Activated naive CD8-positive, alpha-beta T cell treated with anti-CD3 and anti-CD28 coated beads for 36 hours (primary cell): ENCODE results near the gene MAGI1. TPM values are rescaled to one million over a fixed set of nuclear protein-coding genes. Genes with fewer than 3 reads are reported as not detected.
A peak's percentile ranks its signal among the peaks of the same experiment; 100 is the strongest.

Source experiments
- DNase-seq: peaks from one replicate; pipeline ENCODE4 v3.0.0; 2021
- H3K27ac Mint-ChIP-seq: one replicate; pipeline ENCODE4 v1.8.0; 2022; ENCODE audit warnings: mild to moderate bottlenecking, moderate library complexity, mixed read lengths
- H3K27me3 Mint-ChIP-seq: one replicate; pipeline ENCODE4 v1.8.0; 2022; ENCODE audit warnings: mild to moderate bottlenecking, mixed read lengths
- H3K36me3 Mint-ChIP-seq: one replicate; pipeline ENCODE4 v1.8.0; 2021; ENCODE audit warnings: mild to moderate bottlenecking, mixed read lengths
- H3K4me1 Mint-ChIP-seq: one replicate; pipeline ENCODE4 v1.8.0; 2021; ENCODE audit warnings: mixed read lengths
- H3K4me3 Mint-ChIP-seq: one replicate; pipeline ENCODE4 v1.8.0; 2022; ENCODE audit warnings: mild to moderate bottlenecking, moderate library complexity, mixed read lengths
- H3K9me3 Mint-ChIP-seq: one replicate; pipeline ENCODE4 v1.8.0; 2022; ENCODE audit warnings: mixed read lengths
- total RNA-seq, 2 experiments: library from RNA; stranded (reverse); gene quantifications; one replicate each; pipeline ENCODE4 v1.2.3, GENCODE V29; 2021

The MAGI1 gene
- total RNA-seq, 2 experiments from 2014 or later, result 0.12 to 0.16 TPM

DNA sequence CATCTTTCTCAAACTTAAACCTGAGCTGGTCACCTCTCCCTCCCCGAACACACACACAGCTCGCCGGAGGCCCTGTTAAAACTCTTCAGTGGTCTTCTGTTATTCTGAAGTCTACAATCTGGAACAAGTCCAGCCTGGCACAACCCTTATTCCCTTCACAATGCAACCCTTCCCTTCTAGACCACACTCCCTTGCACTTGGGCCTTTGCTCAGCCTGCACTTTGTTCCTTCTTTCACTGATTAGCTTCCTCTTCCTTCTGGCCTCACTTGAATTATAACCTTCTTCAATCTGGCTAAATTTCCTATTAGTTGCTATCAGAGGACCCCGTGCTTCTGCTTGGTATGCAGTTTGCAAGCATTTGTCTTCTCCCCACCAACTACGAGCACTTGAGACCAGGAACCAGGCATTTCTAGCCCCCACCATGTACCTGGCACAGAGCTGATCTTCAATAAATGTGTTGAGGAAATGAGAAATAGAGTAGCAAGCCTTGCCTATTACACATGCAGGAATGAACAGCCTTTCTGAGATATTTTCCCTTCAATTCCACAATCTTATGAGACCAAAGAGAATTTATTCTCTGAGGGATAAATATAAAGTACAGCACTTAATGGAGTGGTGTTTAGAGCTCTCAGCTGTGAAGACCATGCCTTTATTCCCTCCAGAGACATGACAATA, 687.8 kb downstream of the MAGI1 start:
- H3K36me3 Mint-ChIP-seq, result no peaks in the 10 kb centered on the region
- no peaks in the 10 kb centered on the region for H3K9me3 Mint-ChIP-seq
- H3K27me3 Mint-ChIP-seq, result peaks cover 13% of the 10 kb centered on the region
- H3K4me1 Mint-ChIP-seq, result no peaks in the 10 kb centered on the region
- no peak for DNase-seq
- no peak overlapping the region for H3K27ac Mint-ChIP-seq
- no peak overlapping the region for H3K4me3 Mint-ChIP-seq

DNA sequence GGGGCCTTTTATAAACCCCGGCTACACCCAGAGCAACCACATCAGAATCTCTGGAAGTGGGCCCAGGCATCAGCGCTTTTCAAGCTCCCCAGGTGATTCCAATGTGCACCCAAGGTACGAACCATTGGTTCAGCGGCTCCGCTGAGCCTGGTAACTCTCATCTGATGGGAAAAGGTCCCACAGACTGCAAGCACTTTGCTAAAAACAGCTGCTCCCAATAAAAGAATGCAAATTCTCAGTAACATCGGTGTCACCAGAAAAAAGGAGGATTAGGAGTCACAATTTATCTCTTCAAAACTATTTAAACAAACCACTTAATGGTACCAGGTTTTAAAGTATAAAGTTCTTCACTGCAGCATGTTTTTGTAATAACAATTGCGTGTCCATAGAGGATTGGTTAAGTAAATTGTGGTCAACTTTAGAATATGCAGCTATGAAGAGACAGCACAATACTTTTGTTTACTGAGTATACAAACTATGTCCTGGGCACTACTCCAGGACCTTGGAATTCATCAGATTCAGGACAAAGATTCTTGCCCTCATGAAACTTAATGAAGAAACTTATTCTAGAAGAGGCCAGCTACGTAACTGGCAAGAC, 690.2 kb downstream of the MAGI1 start:
- H3K9me3 Mint-ChIP-seq, result no peaks in the 10 kb centered on the region
- no peaks in the 10 kb centered on the region for H3K4me1 Mint-ChIP-seq
- H3K27me3 Mint-ChIP-seq, result no peaks in the 10 kb centered on the region
- H3K4me3 Mint-ChIP-seq, result no peak overlapping the region
- no peaks in the 10 kb centered on the region for H3K36me3 Mint-ChIP-seq
- DNase-seq, result no peak
- no peak overlapping the region for H3K27ac Mint-ChIP-seq

DNA sequence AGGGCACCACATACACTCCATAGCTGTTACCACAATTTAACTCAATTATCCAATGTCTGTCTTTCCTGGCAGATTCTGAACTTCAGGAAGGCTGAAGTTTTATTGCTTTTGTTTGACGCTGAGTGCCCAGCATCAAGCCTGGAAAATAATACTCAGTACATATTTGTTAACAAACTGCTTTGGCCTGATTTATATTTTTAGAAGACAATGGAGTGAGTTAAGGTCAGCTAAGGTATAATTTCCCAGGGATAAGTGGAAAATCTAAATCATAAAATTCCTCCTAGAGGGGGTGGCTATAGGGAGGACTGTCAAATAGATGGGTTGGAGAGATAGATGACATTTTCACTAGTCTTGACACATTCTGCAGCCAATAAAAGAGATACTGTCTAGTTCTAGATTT, 691.6 kb downstream of the MAGI1 start:
- Mint-ChIP-seq H3K9me3 (peaks cover 3% of the 10 kb centered on the region), H3K36me3 (no peaks in the 10 kb centered on the region), H3K4me1 (no peaks in the 10 kb centered on the region)

DNA sequence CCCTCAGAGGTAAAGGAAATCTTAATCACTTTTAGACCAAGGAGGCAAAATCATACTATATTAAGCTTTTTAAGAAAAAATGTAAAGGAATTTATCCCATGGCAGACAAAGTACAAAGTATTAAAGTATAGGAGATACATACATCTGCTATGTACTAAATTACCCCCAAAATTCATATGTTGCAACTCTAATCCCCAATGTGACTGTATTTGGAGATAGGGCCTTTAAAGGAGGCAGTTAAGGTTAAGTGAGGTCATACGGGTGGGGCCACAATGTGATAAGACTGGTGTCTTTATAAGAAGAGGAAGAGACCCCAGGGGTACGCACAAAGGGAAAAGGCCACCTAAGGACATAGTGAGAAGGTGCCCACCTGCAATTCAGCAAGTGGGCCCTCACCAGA, 693.9 kb downstream of the MAGI1 start:
- no peaks in the 10 kb centered on the region for H3K36me3 Mint-ChIP-seq
- H3K27me3 Mint-ChIP-seq, result no peaks in the 10 kb centered on the region
- H3K4me1 Mint-ChIP-seq, result no peaks in the 10 kb centered on the region
- no peak overlapping the region for H3K27ac Mint-ChIP-seq
- H3K9me3 Mint-ChIP-seq, result peaks cover 3% of the 10 kb centered on the region
- H3K4me3 Mint-ChIP-seq, result no peak overlapping the region
- no peak for DNase-seq

More for the DNA sequence above, 691.6 kb downstream of the MAGI1 start:
- Mint-ChIP-seq H3K4me3 (no peak overlapping the region), H3K27me3 (no peaks in the 10 kb centered on the region), H3K27ac (no peak overlapping the region)
- DNase-seq, result no peak

DNA sequence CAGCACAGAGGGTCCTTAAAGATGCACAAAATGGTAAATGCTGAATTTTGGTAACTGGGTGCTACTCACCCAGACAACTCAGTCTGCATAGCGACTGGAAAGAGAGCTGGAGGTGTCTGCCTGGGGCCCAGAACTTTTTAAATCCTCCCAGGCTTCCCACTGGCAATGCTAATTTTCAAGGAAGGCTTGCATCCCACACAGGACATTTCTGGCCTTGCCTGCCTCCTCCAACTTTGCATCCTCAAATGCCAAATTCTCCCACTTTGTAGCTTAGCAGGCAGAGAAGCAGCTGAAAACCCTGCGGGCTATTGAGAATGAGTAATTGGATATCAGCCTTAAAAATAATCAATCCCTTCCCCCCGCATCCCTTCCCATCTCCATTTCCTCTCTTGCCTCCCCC, 694.3 kb downstream of the MAGI1 start:
- Mint-ChIP-seq H3K27me3 (no peaks in the 10 kb centered on the region), H3K4me3 (no peak overlapping the region), H3K4me1 (no peaks in the 10 kb centered on the region), H3K9me3 (peaks cover 3% of the 10 kb centered on the region), H3K27ac (no peak overlapping the region), H3K36me3 (no peaks in the 10 kb centered on the region)
- DNase-seq, result no peak

DNA sequence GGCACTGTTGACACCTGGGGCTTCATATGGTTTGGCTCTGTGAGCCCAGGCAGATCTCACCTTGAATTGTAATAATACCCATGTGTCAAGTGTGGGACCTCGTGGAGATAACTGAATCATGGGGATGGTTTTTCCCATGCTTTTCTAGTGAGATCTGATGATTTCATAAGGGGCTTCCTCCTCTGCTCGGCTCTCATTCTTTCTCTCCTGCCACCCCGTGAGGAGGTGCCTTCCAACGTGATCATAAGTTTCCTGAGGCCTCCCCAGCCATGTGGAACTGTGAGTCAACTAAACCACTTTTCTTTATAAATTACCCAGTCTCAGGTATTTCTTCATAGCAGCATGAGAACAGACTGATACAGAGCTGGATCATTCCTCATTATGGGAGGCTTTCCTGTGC, 695.0 kb downstream of the MAGI1 start:
- no peak overlapping the region for H3K27ac Mint-ChIP-seq
- H3K4me1 Mint-ChIP-seq, result no peaks in the 10 kb centered on the region
- H3K36me3 Mint-ChIP-seq, result no peaks in the 10 kb centered on the region
- no peak for DNase-seq
- no peaks in the 10 kb centered on the region for H3K27me3 Mint-ChIP-seq
- no peak overlapping the region for H3K4me3 Mint-ChIP-seq
- H3K9me3 Mint-ChIP-seq, result peaks cover 3% of the 10 kb centered on the region

DNA sequence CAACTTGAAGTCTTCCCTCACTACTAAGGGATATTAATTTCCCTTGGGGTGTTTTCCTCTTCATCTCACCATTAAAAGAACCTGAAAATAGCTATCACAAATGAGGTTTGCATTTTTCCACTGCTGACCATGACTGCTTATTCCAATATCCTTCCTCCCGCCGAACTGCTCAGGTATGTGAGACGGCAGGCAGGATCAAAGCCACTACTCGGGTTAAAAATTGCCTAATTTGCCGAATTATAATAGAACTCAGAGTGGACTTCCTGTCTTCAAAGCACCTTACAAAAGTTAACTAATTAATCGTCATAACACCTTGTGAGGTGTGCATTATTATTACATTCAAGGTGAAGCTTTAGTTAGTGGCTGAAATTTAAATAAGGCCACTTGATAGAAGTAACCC, 695.7 kb downstream of the MAGI1 start:
- no peak for DNase-seq
- no peaks in the 10 kb centered on the region for H3K27me3 Mint-ChIP-seq
- no peaks in the 10 kb centered on the region for H3K4me1 Mint-ChIP-seq
- H3K27ac Mint-ChIP-seq, result no peak overlapping the region
- H3K9me3 Mint-ChIP-seq, result peaks cover 3% of the 10 kb centered on the region
- H3K4me3 Mint-ChIP-seq, result no peak overlapping the region
- H3K36me3 Mint-ChIP-seq, result no peaks in the 10 kb centered on the region

DNA sequence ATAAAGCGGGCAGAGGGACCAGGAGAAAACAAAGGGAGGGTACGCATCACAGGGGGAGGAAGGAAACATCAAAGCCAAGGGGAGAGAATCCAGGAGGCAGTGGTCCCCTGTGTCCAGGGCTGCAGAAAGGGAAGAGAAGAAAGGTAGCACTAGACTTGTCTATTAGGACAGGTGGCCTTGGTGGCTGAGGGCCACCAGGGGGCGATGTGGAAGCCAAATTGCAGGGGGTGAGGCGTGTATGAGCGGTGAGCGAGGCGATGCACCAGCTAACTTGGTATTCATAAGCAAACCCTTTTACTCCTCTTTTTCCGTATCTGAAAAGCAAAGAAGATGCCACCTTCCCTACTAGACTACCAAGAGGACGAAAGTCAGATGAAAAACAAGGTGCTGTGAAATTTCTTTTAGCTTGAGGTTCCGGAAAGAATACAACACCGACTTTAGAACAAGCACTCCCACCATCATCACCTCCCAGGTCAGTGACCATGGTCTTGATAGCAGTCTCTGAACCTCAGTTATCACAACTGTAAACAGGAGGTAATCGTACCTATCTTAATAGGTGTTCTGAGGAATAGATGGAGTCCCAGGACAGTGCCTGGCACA, 696.5 kb downstream of the MAGI1 start:
- no peak overlapping the region for H3K4me3 Mint-ChIP-seq
- H3K27me3 Mint-ChIP-seq, result no peaks in the 10 kb centered on the region
- no peak overlapping the region for H3K27ac Mint-ChIP-seq
- peak; percentile 21 for DNase-seq
- peaks cover 3% of the 10 kb centered on the region for H3K9me3 Mint-ChIP-seq
- H3K36me3 Mint-ChIP-seq, result no peaks in the 10 kb centered on the region
- no peaks in the 10 kb centered on the region for H3K4me1 Mint-ChIP-seq

DNA sequence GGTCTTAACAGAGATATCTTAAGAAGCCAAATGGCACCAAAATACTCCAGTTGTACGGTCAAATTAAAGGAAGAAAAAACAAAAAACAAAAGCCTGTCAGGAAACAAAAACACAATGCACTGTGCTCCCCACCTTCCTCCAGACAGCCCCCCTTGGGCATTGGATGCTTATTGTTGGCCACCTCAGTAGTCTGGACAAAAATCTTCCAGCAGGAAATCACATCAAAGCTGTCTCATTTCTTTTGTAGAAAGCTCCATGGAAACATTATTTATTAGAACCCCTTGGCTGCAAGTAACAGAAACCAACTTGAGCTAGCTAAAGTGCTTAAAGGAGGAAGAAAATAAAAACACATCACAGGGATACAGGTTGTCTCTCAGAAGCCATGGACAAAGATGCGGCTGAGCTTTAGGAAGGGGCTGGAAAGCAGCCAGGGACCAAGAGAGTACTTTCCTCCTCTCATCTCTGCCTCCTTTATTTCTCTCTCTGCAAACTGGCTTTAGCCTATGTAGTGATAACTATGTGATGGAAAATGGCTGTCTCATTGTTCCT, 699.5 kb downstream of the MAGI1 start:
- Mint-ChIP-seq H3K27ac (no peak overlapping the region), H3K36me3 (no peaks in the 10 kb centered on the region), H3K9me3 (peaks cover 4% of the 10 kb centered on the region), H3K27me3 (no peaks in the 10 kb centered on the region), H3K4me1 (no peaks in the 10 kb centered on the region), H3K4me3 (no peak overlapping the region)
- DNase-seq, result no peak

DNA sequence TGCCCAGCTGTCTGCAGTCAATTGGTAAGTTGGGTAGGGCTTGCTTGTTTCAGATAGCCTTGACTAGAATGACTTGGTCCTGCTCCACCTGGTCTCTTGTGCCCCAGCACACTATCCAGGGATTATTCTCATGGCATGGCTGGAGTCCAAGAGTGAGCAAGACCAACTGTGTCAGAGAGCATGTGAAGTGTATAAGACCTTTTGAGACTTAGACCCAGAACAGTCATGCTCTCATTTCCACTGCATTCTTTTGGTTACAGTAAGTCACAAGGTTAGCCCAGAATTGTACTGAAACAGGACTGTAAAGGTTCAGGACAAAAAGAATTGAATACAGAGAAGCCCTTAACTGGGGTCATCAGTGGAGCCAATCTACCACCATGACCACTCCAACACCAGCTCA, 700.1 kb downstream of the MAGI1 start:
- Mint-ChIP-seq H3K9me3 (peaks cover 4% of the 10 kb centered on the region), H3K36me3 (no peaks in the 10 kb centered on the region), H3K4me3 (no peak overlapping the region), H3K27me3 (no peaks in the 10 kb centered on the region), H3K27ac (no peak overlapping the region), H3K4me1 (no peaks in the 10 kb centered on the region)
- DNase-seq, result no peak

DNA sequence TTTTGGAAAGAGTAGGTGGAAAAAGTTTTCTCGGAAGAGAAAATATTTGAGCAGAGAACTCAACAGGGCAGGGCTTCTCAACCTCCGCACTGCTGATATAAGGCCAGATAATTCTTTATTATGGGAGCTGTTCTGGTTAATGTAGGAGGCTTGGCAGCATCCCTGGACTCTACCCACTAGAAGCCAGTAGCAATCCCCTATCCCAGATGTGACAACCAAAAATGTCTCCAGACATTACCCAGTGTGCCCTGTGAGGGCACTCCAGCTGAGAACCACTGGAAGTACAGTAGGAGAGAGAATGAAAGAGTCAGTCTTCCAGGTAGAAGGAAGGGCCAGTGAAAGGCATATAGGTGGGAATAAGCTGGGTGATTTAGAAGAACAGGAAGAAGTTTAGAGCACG, 703.1 kb downstream of the MAGI1 start:
- Mint-ChIP-seq H3K27ac (no peak overlapping the region), H3K4me3 (no peak overlapping the region), H3K36me3 (no peaks in the 10 kb centered on the region), H3K27me3 (no peaks in the 10 kb centered on the region), H3K9me3 (peaks cover 1% of the 10 kb centered on the region), H3K4me1 (no peaks in the 10 kb centered on the region)
- DNase-seq, result no peak

DNA sequence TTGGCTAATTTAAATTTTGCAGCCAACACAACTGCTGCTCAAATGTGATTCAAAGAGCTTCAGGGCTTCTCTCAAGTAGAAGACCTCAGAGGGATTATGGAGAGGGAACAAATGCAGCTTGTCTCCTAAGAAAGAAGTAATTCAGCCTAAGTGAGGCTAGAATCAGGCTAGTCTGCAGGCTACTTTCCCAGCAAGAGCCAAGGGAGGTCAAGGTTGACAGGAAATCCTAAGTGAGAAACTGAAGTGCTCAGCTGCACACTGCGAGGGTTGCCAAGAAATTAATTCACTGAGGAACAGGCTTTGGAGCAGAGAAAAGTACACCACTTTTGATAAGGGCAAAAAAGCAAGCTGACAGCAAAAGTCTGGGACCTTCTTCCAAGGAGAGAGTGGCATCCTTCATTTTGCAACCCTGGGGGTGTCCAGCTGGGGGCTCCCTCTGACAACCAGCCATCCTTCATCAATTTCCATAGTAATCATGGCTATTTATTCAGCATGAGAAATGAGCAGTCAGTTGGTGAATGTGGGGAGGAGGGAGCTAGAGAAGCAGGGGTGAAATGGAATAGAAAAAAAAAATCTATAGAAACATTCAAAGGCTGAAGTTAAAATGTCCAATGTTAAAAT, 704.6 kb downstream of the MAGI1 start:
- Mint-ChIP-seq H3K9me3 (peaks cover 1% of the 10 kb centered on the region), H3K4me3 (no peak overlapping the region), H3K27ac (no peak overlapping the region), H3K27me3 (no peaks in the 10 kb centered on the region), H3K4me1 (no peaks in the 10 kb centered on the region), H3K36me3 (no peaks in the 10 kb centered on the region)
- DNase-seq, result no peak

DNA sequence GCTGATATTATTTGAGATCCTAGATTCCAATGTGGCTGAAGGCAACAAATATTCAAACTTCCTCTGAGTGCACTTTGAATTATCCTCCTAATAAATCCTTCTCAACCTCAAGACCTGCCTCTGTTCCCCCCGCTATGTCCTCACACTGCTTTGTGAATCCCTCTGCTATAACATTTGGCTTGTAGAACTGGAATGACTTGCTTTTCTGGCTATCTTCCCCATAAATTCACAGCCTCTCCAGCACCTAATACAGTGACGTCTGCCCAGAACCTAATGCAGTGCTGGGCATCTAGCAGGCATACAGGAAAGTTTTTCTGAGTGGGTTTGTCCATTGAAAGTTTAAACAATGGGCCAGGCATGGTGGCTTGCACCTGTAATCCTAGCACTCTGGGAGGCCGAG, 707.0 kb downstream of the MAGI1 start:
- H3K36me3 Mint-ChIP-seq, result no peaks in the 10 kb centered on the region
- no peak overlapping the region for H3K4me3 Mint-ChIP-seq

DNA sequence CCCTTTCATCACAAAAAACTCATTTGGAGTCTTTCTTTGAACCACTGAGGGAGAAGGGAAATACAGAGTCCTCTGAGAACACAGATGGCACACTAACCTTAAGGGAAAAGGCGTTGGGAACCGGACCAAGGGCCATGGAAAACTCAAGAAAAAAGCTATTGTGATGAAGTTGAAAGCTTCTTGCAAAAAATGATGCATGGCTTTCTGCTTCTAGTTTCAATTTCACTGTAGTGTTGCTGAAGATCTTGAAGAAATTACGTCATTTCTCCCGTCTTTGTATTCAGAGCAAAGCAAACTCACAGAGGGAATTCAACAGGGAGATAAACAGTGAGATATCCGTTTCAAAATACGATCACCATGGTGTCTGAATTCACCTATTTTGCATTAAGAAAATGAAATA, 708.6 kb downstream of the MAGI1 start:
- Mint-ChIP-seq H3K36me3 (no peaks in the 10 kb centered on the region), H3K27me3 (no peaks in the 10 kb centered on the region), H3K4me1 (no peaks in the 10 kb centered on the region), H3K27ac (no peak overlapping the region), H3K4me3 (no peak overlapping the region), H3K9me3 (peaks cover 2% of the 10 kb centered on the region)
- DNase-seq, result no peak

More for the DNA sequence above, 707.0 kb downstream of the MAGI1 start:
- DNase-seq, result no peak
- no peaks in the 10 kb centered on the region for H3K9me3 Mint-ChIP-seq
- no peaks in the 10 kb centered on the region for H3K4me1 Mint-ChIP-seq
- no peaks in the 10 kb centered on the region for H3K27me3 Mint-ChIP-seq
- H3K27ac Mint-ChIP-seq, result no peak overlapping the region

DNA sequence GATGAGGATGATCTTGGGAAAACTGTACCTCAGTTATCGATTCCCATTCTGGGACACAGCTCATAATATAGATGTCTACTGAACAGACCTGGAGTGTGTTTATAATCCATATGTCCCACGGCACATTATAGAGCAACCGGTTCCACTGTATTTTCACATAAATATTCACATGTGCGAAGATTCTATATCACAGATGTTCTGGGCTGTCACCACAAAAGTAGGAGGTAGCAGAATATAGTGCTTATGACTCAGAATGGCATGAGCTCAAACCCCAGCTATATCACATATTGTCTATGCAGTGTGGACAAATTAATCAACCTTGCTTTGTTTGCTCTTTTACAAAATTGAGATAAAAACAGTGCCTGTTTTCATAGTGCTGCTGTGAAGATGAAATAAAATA, 710.6 kb downstream of the MAGI1 start:
- H3K36me3 Mint-ChIP-seq, result no peaks in the 10 kb centered on the region
- H3K27ac Mint-ChIP-seq, result no peak overlapping the region
- H3K9me3 Mint-ChIP-seq, result peaks cover 2% of the 10 kb centered on the region
- no peak overlapping the region for H3K4me3 Mint-ChIP-seq
- no peaks in the 10 kb centered on the region for H3K4me1 Mint-ChIP-seq
- no peaks in the 10 kb centered on the region for H3K27me3 Mint-ChIP-seq
- DNase-seq, result no peak
